Uterus (tissue), 2 donors: ENCODE measurements around the gene ABLIM2.

ENCODE experiments used
- POLR2A ChIP-seq, 2 donors: fragments of 450-650 bp; IDR thresholded peaks; one replicate each; pipeline ENCODE4 v1.6.1; 2016; ENCODE audit warnings: antibody characterized with exemption in 2 of 2, mild to moderate bottlenecking in 1 of 2, moderate library complexity in 1 of 2
- TF ChIP-seq, protein P1 (sequence below), 4 experiments: fragments of 200-600 bp in 2 of 4; fragments of 450-650 bp in 2 of 4; sonication (generic) in 2 of 4; IDR thresholded peaks; one replicate each; pipeline ENCODE4 v1.5.1; 2016 to 2019; ENCODE audit warnings: antibody characterized with exemption in 4 of 4, mild to moderate bottlenecking in 2 of 4, moderate library complexity in 1 of 4

DNA sequence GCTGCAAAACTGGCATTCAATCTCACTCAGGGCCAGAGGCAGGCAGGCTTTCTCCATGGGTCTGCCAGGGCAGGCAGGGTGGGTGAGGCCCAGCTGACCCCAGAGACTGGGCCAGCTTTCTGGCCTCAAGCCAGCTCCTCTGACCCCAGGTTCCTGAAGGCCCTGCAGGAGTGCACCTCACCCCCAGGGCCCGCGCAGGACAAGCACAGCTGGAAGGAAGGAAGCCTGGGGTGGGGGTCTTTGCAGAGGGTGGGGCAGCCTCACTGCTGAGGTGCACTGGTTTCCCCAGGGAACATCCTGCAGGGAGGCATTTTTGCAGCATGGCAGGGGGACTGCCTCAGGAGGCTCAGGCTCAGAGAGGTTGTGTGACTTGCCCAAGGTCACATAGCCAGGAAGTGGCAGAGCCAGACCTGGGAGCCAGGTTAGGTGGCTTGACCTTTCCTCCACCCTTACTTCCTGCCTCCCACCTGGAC is 187.4 kb downstream of the ABLIM2 start:
- TF ChIP-seq, protein P1, sequence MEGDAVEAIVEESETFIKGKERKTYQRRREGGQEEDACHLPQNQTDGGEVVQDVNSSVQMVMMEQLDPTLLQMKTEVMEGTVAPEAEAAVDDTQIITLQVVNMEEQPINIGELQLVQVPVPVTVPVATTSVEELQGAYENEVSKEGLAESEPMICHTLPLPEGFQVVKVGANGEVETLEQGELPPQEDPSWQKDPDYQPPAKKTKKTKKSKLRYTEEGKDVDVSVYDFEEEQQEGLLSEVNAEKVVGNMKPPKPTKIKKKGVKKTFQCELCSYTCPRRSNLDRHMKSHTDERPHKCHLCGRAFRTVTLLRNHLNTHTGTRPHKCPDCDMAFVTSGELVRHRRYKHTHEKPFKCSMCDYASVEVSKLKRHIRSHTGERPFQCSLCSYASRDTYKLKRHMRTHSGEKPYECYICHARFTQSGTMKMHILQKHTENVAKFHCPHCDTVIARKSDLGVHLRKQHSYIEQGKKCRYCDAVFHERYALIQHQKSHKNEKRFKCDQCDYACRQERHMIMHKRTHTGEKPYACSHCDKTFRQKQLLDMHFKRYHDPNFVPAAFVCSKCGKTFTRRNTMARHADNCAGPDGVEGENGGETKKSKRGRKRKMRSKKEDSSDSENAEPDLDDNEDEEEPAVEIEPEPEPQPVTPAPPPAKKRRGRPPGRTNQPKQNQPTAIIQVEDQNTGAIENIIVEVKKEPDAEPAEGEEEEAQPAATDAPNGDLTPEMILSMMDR (IDR thresholded peaks at IDR 0.05), result no peak
- TF ChIP-seq POLR2A (IDR thresholded peaks at IDR 0.05), result no peak
